ENCODE data around the gene DOCK7. TPM values are rescaled to one million over a fixed set of nuclear protein-coding genes. Genes with fewer than 3 reads are reported as not detected.

The DOCK7 gene
- polyA plus RNA-seq, 1 of the 3 experiments (the other 2 are of a cell fraction): 27.6 TPM

DNA sequence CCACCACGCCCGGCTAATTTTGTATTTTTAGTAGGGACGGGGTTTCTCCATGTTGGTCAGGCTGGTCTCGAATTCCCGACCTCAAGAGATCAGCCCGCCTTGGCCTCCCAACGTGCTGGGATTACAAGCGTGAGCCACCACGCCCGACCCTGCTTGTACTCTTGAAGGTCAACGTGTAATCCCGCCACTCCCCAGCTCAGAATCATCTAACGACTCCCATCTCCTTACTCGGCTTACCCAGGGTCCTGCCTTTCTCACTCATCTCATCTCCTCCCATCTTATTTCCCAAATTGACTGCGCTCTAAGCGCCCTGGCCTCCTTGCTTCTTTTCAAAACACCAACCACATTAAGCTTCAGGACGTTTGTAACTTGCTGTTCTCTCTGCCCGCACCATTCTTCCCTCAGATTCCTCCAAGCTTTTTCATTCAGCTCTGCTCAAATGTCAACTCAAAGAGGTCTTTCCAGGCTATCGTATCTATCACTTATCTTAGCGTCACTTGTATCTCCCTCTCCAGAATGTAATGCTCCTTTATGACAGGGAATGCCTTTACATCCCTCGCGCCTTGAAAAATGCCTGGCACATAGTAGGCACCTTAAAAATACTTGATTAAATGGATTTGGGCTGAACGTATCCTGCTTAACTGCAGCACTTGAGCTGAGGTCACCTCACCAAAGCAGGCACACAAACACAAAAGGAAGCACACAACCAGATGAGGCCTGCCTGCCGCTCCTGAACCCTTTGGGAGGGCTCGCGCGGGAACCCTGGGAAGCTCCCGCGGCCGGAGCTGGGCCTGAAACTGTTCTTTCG lies 252.8 kb downstream of the DOCK7 start:
- Histone ChIP-seq H3F3A (replicated peaks; ENCODE audit: insufficient read depth) (peaks cover 19% of the 10 kb centered on the region), H3K27ac (ENCODE audit: low read depth in 2 of 2, low read length in 1 of 2) (peak overlapping the region; percentile 97 to 100), H3K9me2 (no peaks in the 10 kb centered on the region), H3K79me2 (ENCODE audit: insufficient read depth) (peaks cover 36% of the 10 kb centered on the region), H3K4me2 (peak overlapping the region; percentile 88), H3K4me1 (ENCODE audit: control insufficient read depth in 1 of 2, insufficient read depth in 2 of 2, low read depth in 1 of 2, low read length in 1 of 2) (peaks cover 0 to 13% of the 10 kb centered on the region in 2 experiments; a peak in 3 of 4 replicates), H4K20me1 (ENCODE audit: insufficient read depth) (peaks cover 15% of the 10 kb centered on the region; the same call in 1 of the 2 replicates), H3K4me3 (ENCODE audit: low read depth in 2 of 2, low read length in 1 of 2) (peak overlapping the region; percentile 94 to 96), H3K9me3 (no peaks in the 10 kb centered on the region), H2AFZ (ENCODE audit: low read depth) (peak overlapping the region; percentile 88), H3K36me3 (replicated peaks in 1 of 2; ENCODE audit: control insufficient read depth in 1 of 2, insufficient read depth in 2 of 2, low read length in 1 of 2) (peaks cover 0 to 7% of the 10 kb centered on the region in 2 experiments), H3K9ac (peak overlapping the region; percentile 99), H3K27me3 (ENCODE audit: insufficient read depth) (no peaks in the 10 kb centered on the region)
- POLR2A ChIA-PET: interaction anchor here (0.9 to 1.7 kb wide), 8 partner anchors 8 to 260 kb away, joined by 3 to 6 read pairs (median 3); no protein-coding TSS in a partner anchor
- 57% methylated on average over 22 of the region's 31 CpGs for WGBS (ENCODE audit: low lambda C conversion rate)
- TF ChIP-seq, protein P1, sequence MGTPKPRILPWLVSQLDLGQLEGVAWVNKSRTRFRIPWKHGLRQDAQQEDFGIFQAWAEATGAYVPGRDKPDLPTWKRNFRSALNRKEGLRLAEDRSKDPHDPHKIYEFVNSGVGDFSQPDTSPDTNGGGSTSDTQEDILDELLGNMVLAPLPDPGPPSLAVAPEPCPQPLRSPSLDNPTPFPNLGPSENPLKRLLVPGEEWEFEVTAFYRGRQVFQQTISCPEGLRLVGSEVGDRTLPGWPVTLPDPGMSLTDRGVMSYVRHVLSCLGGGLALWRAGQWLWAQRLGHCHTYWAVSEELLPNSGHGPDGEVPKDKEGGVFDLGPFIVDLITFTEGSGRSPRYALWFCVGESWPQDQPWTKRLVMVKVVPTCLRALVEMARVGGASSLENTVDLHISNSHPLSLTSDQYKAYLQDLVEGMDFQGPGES (IDR thresholded peaks at IDR 0.05; ENCODE audit: low read depth, low read length): no peak
- TF ChIP-seq TCF12 (IDR thresholded peaks at IDR 0.05) (no peak), REST (IDR thresholded peaks at IDR 0.05; ENCODE audit: low read depth, low read length) (no peak), GABPA (IDR thresholded peaks at IDR 0.05; ENCODE audit: low read depth) (no peak; the same call in 1 of the 2 replicates)
- CTCF ChIA-PET: interaction anchor here (1.0 to 1.6 kb wide), 4 partner anchors 12 to 291 kb away, joined by 3 to 7 read pairs (median 4); no protein-coding TSS in a partner anchor
- no peak for DNase-seq

DNA sequence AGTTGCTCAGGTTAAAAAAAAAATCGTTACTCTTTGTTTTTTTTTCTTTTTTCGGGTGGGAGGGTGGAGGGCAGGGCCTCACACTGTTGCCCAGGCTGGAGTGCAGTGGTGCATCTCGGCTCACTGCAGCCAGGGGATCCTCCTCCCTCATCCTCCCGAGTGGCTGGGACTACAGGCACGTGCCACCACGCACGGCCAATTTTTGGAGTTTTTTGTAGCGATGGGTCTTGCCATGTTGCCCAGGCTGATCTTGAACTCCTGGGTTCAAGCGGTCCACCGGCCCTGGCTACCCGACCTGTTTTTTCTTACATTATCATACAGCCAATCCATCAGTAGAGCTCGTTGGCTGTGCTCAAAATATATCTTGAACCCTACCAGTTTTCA lies 253.6 kb downstream of the DOCK7 start:
- Histone ChIP-seq H3K27me3 (ENCODE audit: insufficient read depth) (no peaks in the 10 kb centered on the region), H4K20me1 (ENCODE audit: insufficient read depth) (peaks cover 9% of the 10 kb centered on the region; the same call in 1 of the 2 replicates), H3K4me2 (peak overlapping the region; percentile 88; the same call in 1 of the 2 replicates), H3F3A (replicated peaks; ENCODE audit: insufficient read depth) (peaks cover 15% of the 10 kb centered on the region), H3K4me3 (ENCODE audit: low read depth in 2 of 2, low read length in 1 of 2) (no peak overlapping the region), H3K79me2 (ENCODE audit: insufficient read depth) (peaks cover 28% of the 10 kb centered on the region), H3K4me1 (ENCODE audit: control insufficient read depth in 1 of 2, insufficient read depth in 2 of 2, low read depth in 1 of 2, low read length in 1 of 2) (peaks cover 0 to 13% of the 10 kb centered on the region in 2 experiments; a peak in 3 of 4 replicates), H2AFZ (ENCODE audit: low read depth) (no peak overlapping the region), H3K36me3 (replicated peaks in 1 of 2; ENCODE audit: control insufficient read depth in 1 of 2, insufficient read depth in 2 of 2, low read length in 1 of 2) (peaks cover 0 to 2% of the 10 kb centered on the region in 2 experiments), H3K9me3 (no peaks in the 10 kb centered on the region), H3K9ac (no peak overlapping the region), H3K27ac (ENCODE audit: low read depth in 2 of 2, low read length in 1 of 2) (no peak overlapping the region), H3K9me2 (no peaks in the 10 kb centered on the region)
- CTCF ChIA-PET: no interaction called here
- WGBS (ENCODE audit: low lambda C conversion rate): 97% methylated on average over 12 of the region's 12 CpGs
- POLR2A ChIA-PET: no interaction called here
- DNase-seq: no peak
- TF ChIP-seq EP300 (IDR thresholded peaks at IDR 0.05; ENCODE audit: borderline replicate concordance in 1 of 2, low read depth in 1 of 2, low read length in 1 of 2): no peak
- no peak for TF ChIP-seq POLR2AphosphoS5 (IDR thresholded peaks at IDR 0.05; ENCODE audit: low read depth, low read length)
- TF ChIP-seq FOXJ3 (CRISPR knock-in tag; IDR thresholded peaks at IDR 0.05): no peak
- TF ChIP-seq TCF12 (IDR thresholded peaks at IDR 0.05): no peak
- no peak for TF ChIP-seq RAD21 (IDR thresholded peaks at IDR 0.05; ENCODE audit: low read length)
- TF ChIP-seq TAF1 (IDR thresholded peaks at IDR 0.05; ENCODE audit: borderline replicate concordance, low read depth, low read length): no peak
- no peak for TF ChIP-seq RFX5 (IDR thresholded peaks at IDR 0.05; ENCODE audit: low read length)
- TF ChIP-seq USF2 (IDR thresholded peaks at IDR 0.05; ENCODE audit: borderline replicate concordance, low read depth, low read length): no peak
- no peak for TF ChIP-seq REST (IDR thresholded peaks at IDR 0.05; ENCODE audit: low read depth, low read length)
- no peak for TF ChIP-seq MXI1 (IDR thresholded peaks at IDR 0.05; ENCODE audit: low read depth, low read length)
- no peak for TF ChIP-seq NFIC (IDR thresholded peaks at IDR 0.05; ENCODE audit: borderline replicate concordance)
- TF ChIP-seq, protein P2, sequence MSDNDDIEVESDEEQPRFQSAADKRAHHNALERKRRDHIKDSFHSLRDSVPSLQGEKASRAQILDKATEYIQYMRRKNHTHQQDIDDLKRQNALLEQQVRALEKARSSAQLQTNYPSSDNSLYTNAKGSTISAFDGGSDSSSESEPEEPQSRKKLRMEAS (IDR thresholded peaks at IDR 0.05; ENCODE audit: low read depth): no peak
- no peak for TF ChIP-seq FOXM1 (IDR thresholded peaks at IDR 0.05; ENCODE audit: low read depth)
- no peak for TF ChIP-seq GATA2 (CRISPR knock-in tag; IDR thresholded peaks at IDR 0.05)

Data from SK-N-SH (cell line).